GM19468 (cell line): ENCODE data around the gene USF1.
"Not testable (repeated sequence)": the region's sequence is repeated elsewhere in the genome, so short reads cannot be mapped to it uniquely, and the experiment has no call there.

Source experiments
- ATAC-seq: cut with Tn5 transposase; IDR thresholded peaks from one replicate; pipeline ENCODE4 v1.9.1; 2021; ENCODE audit warnings: mild to moderate bottlenecking, moderate library complexity, moderate number of reproducible peaks; ENCODE audit not compliant: unreplicated experiment; ENCODE audit errors: extremely low read depth

Gene USF1

DNA sequence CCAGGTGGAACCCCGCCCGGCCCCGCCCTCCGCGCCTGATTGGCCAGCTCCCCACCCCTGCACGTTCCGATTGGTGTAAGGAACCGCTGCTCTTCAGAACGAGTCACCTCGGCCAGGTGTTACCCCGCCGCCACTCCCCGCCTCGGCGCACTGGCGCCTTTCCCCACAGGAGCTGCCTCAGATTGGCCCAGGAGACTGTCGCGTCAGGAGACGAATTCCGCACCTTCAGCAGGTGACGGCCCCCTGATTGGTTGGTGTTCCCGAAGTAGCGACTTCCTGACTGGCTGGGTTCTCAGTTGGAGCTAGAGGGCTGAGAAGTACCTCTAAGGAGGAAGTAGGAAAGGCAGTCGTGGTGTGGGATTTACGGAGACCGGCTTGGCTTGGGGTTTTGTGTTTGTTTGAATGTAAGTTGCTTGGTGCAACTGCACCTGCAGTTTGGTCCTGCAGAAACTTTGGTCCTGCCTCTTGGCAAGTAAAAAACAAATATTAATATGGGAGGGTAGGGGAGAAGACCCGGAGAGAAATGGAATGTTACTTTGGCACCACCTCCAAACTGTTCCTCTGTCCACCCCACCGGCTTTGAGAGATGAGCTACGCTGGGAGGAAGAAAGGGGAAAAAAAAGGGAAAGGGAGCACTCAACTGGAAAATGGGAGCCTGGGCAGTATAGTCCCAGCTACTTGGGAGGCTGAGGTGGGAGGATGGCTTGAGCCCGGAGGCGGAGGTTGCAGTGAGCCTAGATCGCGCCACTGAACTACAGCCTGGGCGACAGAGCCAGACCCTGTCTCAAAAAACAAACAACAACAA lies 24.4 kb downstream of the USF1 start:
- peak; percentile 69 for ATAC-seq

DNA sequence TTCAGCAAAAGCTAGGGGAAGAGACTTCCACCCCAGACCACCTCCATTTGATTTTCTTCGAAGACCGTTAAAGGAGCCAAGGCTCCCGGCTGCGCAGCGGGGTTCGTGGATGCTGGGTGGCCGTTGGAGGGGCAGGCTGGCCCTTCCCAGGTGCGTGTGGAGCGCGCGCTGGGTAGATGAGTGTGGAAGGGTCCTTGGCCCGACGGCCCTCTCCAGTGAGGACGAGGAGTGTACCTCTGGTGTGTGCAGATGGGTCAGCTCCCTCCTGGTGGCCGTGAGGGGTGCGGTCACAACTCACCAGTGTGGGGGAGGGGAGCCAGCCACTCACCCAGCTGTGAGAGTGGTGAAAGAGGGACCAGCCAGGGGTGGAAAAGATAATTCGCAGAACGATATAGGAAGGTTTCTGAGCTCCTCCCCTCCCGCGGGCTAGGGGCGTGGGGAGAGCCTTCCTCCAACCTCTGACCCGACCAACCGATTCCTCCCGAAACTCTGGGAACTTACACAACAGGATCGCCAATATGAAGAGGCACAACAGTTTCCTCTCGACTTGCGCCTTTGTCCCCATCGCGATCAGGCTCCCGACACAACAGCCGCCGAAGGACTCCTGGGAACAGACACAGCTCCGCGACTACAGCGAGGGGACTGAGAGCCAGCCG lies 25.1 kb downstream of the USF1 start, which contains the start of gene F11R:
Gene F11R (minus strand): TSS at position 644 of the 656 bp plus-strand sequence. CDS start 79 bp downstream, at position 565.
- no peak for ATAC-seq

DNA sequence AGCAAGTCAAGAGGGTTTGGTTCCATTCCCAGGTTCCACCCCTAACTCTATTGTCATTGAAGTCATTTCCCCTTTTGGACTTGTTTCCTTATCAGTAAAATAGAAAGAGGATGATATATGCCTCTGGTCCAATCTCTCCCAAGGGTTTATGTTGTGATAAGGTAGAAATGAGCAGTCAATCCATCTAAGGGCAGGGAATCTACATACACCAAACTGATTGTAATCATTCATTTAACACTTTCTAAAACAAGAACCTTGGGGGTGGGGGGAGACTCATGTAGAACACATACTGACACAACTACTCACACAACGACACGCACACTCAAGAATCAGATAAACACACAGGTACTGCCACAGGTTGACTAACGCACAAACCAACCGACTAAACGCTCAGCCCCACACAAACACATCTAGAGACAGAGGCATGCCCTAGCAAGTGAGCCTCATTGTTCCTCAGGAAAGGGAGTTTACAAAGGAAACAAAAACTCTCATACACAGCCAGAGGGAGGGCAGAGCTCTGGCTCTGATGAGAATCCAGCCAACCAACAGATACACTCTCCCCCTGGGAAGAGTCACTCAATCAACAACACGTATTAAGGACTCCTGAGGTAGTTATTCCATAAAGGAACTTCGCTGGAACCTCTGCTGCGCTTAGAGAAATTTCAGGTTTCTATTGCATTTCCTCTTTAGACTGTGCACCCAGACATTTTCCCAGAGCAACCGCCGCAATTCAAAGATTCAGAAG lies 25.9 kb downstream of the USF1 start:
- no peak for ATAC-seq

DNA sequence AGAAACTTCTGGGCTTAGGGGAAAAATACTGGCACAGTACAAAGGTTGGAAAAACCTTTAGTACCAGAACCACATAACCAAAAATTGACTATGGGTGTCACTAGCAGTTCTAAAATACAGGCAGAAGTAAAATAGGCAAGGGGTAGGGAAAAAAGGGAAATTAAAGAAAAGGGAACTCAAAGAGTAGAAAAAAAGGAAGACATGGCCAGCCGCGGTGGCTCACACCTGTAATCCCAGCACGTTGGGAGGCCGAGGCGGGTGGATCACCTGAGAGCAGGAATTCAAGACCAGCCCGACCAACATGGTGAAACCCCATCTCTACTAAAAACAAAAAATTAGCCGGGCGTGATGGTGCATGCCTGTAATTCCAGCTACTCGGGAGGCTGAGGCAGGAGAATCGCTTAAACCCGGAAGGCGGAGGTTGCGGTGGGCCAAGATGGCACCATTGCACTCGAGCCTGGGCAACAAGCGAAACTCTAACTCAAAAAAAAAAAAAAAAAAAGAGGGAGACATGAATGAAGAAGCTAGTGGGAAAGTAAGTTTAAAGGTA lies 26.6 kb downstream of the USF1 start:
- ATAC-seq, result not testable (repeated sequence)

DNA sequence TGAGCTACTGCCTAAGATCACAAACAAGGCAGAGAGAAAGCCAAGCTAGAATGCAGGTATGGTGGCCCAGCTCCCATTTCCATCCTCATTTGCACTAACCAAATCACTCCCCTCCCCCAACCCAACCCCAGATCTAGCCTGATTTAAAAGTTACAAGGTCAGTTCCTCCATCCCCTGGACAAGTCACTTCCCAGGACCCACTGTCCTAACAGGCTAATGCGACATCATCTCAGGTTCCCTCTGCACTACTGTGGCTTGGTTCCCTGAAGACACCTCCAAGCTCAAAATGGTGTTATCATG lies 27.2 kb downstream of the USF1 start:
- ATAC-seq, result no peak

DNA sequence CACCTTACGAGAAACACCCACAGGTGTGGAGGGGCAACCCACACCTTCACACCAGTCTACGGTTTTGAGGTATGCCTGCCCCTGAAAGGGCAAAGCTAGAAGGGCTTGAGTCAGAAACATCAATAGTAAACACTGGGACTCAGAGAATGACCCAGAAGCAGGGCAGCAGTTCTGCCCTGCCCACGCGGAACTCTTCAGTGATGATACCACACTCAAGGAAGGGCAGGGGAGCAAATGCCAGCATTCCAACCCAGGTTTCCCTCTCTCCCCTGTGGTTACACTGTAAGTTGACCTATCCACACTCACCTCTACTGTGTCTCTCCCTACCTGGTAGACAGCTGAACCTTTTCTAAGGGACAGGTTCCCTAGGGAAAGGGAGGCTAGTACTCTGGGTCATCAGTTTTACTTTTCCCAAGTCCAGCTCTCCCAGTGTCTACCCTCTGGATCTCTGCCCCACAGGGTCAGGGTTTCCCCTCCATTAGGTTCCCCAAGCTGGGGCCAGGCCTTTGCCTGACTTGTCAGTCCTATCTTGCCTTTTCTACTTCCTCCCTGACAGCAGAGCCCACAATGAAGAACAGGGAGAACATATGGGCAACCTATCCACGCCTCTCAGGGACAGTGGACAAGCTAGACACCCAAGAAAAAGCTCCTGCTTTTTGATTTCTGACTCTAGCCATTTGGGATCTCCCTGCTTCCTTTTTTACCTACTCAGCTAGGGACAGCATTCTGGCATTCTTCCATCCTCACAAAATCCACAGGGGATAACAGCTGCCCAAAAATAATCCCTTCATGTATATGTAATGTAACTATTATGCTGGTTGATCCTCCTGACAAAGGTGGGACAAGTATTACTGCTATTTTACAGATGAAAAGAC lies 27.8 kb downstream of the USF1 start:
- no peak for ATAC-seq

DNA sequence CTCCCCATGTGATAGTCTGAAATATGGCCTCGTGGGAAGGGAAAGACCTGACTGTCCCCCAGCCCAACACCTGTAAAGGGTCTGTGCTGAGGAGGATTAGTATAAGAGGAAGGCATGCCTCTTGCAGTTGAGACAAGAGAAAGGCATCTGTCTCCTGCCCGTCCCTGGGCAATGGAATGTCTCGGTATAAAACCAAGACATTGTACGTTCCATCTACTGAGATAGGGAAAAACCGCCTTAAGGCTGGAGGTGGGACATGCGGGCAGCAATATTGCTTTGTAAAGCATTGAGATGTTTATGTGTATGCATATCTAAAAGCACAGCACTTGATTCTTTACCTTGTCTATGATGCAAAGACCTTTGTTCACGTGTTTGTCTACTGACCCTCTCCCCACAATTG lies 28.6 kb downstream of the USF1 start:
- not testable (repeated sequence) for ATAC-seq

DNA sequence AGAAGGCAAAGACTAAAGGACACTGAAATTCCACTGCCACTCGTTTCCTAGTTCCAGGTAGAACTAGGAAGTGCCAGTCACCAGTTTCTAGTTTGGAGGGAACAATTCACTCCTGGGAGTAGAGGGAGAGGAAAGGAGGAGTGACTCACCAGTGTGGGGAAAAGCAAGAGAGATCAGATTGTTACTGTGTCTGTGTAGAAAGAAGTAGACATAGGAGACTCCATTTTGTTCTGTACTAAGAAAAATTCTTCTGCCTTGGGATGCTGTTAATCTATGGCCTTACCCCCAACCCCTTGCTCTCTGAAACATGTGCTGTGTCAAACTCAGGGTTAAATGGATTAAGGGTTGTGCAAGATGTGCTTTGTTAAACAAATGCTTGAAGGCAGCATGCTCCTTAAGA lies 29.1 kb downstream of the USF1 start:
- not testable (repeated sequence) for ATAC-seq

DNA sequence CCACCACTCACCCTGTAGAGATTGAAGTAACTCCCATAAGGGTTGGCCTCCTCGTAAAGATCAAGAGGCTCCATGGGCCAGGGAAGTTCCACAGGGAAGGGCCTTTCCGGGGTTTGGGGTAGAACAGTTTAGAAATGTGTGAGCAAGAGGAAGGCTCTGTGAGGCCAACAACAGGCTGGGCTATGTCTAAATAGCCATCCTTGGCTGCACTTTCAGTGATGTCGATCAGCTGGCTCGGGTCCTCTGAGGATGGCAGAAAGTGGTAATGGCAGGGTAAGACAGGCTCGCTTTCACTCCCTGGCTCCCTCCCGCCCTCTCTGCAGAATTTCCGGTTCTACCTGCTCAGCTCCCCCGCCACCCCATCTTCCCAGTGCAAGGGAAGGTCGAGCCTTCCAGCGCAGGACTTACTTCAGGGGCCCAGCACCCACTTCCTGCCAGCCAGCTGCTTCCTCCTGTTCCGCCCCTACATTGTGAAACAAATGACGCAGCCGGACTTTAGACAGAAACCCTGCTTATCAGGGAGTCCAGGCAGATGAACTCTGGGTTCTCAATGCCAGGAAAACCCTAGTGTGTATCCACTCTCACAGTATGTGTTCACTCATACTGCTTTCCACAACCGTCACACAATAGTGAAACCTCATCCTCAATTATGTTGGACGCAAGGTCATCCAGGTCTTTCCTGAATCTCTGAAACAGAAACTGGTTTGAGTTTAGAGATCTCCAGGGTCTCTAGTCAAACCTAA lies 32.1 kb downstream of the USF1 start:
- ATAC-seq, result peak; percentile 81

DNA sequence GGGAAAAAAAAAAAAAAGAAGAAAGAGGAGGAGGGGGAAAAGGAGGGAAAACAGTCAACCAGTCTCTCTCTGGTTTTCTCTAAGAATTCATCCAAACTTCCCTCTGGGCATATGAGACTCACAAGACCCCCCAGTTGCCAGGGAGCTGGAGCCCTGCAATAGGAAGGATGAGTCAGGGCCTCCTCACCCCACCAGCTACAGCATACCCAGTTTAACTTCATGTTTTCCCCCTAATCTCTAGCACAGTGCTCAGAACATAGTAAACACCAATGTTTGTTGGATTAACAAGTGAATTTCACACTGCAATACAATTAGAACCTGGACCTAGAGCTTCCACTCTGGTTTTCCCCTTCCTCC lies 32.7 kb downstream of the USF1 start:
- no peak for ATAC-seq

DNA sequence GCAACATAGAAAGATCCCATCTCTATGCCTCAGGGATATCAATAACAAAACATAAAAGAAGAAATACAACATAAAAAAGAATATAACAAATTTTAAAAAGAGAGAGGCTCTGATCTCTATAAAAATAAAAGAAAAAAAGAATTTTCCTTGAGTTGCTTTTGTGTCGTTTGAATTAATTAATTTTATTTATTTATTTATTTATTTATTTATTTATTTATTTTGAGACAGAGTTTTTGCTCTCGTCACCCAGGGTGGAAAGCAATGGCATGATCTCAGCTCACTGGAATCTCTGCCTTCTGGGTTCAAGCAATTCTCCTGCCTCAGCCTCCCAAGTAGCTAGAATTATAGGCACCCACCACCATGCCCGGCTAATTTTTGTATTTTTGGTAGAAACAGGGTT lies 33.4 kb downstream of the USF1 start:
- ATAC-seq, result no peak

DNA sequence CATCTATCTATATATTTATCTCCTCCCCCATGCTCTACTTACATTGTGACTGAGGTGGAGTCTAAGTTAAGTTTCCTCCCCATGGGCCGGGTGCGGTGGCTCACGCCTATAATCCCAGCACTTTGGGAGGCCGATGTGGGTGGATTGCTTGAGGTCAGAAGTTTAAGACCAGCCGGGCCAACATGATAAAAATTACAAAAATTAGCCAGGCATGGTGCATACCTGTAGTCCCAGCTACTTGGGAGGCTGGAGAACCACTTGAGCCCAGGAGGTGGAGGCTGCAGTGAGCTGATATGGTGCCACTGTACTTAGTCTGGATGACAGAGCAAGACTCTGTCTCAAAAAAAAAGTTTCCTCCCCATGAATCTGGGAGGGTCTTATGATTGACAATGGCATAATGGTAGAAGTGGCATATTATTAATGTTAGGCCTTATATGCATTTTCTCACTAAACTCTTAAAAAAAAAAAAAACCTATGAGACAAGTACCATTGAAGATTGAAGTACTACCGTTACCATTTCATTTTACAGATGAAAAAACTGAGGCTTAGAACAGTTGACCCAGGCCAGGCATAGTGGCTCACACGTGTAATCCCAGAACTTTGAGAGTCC lies 36.1 kb downstream of the USF1 start:
- ATAC-seq, result no peak

DNA sequence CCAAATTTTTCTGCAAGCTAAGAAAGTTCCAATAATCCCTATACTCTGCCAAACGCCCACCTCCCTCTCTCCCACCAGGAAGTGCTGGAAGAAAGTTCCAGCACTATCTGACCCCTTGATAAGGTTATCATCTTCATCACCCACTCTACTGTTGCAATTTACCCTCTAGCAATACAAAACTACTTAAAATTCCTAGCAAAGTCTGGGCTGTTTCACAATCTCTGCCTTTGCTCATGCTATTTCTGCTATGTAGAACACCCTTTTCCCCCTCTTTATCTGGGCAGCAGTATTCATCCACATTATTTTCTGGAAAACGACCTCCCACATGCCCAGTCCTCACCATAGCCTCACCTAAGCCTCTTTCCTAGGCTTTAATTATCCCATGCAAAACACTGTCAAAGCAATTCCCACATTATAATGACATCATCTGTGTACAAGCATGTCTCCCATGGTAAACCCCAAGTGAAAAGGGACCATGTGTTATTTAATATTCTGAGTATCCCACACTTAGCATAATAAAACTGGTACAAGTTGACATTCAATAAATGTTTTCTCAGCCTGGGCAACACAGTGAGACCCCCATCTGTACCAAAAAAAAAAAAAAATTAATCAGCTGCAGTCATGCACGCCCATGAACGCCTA lies 36.8 kb downstream of the USF1 start:
- no peak for ATAC-seq

DNA sequence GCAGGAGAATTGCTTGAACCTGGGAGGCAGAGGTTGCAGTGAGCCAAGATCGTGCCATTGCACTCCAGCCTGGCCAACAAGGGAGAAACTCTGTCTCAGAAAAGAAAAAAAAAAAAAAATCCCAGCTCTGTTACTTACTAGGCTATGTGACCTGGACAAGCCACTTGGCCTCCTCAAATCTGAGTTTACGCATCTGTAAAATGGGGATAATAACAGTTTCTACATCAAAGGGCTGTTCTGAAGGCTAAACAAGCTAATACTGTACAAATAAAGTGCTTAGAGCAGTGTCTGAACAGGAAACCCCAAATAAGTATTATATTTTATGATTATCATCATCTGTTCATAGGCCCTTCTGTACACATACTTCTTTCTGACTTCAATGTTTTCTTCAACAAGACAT lies 38.4 kb downstream of the USF1 start:
- ATAC-seq, result no peak

DNA sequence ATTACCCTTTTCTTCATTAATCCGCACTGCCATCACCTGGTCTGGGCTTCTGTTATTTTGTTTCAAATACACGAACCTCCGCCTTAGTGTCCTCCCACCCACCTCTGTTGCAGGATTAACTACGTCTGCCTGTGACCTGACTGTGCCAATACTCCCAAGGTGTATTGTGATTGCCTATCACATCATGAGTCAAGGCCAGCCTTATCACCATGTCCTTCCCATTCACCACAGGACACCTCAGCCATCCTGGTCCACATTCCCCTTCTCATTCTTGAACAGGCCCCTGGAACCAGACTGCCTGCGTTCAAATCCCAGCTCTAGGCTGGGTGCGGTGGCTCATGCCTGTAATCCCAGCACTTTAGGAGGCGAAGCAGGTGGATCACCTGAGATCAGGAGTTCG lies 39.2 kb downstream of the USF1 start:
- ATAC-seq, result no peak

DNA sequence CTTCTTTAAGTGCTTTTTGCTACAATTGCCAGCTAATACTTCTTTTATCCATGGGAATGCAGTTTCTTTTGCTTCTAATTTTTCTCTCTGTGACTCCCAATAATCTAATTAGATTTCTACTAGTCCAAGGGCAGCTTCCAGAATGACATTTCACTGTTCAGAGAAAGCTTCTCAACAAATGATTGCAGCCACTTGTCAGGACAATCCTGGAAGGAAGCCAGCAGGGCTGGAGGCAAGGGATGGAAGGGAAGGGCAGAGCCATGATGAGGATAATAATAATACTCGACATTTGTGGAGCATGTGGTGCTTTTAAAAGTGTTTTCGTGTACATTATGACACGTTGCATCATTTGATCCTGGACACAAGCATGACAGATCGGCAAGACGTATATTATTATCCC lies 44.3 kb downstream of the USF1 start:
- no peak for ATAC-seq

DNA sequence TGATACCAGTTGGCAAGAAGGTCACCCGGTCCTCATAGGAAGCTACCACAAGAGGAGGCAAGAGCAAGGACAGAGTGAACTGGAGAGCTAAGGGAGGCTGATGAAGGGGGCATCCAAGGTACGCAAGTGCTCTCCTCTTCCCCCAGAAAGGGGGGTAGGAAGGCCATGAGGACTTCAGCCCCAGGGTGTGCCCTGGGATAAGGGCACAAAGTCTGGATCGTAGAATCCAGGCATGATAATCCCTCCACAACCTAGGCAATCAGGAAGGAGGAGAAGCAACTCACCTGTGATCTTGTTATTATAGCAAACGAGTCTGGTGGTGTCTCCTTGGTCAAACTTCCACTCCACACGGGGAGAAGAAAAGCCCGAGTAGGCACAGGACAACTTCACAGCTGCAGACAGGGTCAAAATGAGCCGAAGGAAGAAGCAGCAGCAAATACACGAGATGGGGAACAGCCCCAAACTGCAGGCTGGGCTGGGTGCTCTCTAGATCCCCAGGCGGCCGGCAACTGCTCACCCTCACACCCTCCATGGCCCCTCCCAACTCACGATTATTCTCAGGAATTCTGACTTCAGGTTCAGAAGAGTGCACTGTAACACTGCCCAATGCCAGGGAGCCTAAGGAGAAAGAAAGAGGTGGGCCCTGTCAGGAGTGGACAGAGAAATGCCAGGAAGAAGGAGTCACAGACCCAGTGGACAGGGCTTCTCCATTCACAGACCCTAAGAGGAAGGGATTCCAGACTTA lies 44.9 kb downstream of the USF1 start:
- no peak for ATAC-seq

DNA sequence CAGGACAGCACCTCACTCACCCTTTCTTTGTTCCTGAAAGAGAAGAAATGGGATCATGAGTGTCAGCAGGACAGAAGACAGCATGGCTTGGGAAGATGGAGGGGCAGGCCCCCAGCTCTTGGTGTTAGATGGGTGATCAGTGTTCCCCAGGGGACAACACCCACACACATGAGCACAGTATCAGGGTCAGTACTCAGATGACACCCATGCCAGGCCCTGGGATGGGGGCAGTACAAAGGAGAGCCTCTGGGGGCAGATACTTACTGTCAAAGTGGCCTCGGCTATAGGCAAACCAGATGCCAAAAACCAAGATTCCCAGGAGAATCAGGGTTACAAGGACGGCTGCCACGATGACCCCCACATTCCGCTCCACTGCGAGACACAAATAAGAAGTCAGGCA lies 46.4 kb downstream of the USF1 start:
- no peak for ATAC-seq
